Coronary artery (tissue), 2 donors: Measurements from ENCODE around the gene SRRM4.

Experiments used
- DNase-seq: peaks from one replicate; pipeline ENCODE4 v3.0.0-alpha.2; 2017; ENCODE audit warnings: low spot score
- H3K27ac ChIP-seq, 2 donors: fragments of 200-600 bp; sonication (generic); one replicate each; pipeline ENCODE4 v1.5.1; 2016 to 2019
- H3K4me3 ChIP-seq: fragments of 200-600 bp; sonication (generic); 2 replicates; pipeline ENCODE4 v1.5.1; 2016; ENCODE audit warnings: mild to moderate bottlenecking, moderate library complexity
- CTCF ChIP-seq: fragments of 200-600 bp; sonication (generic); IDR thresholded peaks from one replicate; pipeline ENCODE4 v1.5.1; 2019; ENCODE audit warnings: antibody characterized with exemption

SRRM4 gene

GRCh38 chr12:119115296-119115905 is 134.1 kb downstream of the SRRM4 start:
- no peak overlapping the region for H3K27ac ChIP-seq
- no peak overlapping the region for H3K4me3 ChIP-seq
- peak; percentile 85 for TF ChIP-seq CTCF
- no peak for DNase-seq

- H3K27ac ChIP-seq: no peak overlapping the region
- no peak overlapping the region for H3K4me3 ChIP-seq
- TF ChIP-seq CTCF: no peak
- no peak for DNase-seq
These were observed 136.6 kb downstream of the SRRM4 start for GRCh38 chr12:119117936-119118335.

- no peak overlapping the region for H3K27ac ChIP-seq
- no peak for TF ChIP-seq CTCF
- no peak overlapping the region for H3K4me3 ChIP-seq
- no peak for DNase-seq
These were observed 137.3 kb downstream of the SRRM4 start for GRCh38 chr12:119118625-119119024.

- TF ChIP-seq CTCF: no peak
- Histone ChIP-seq H3K4me3 (no peak overlapping the region), H3K27ac (no peak overlapping the region)
- no peak for DNase-seq
These were observed 140.7 kb downstream of the SRRM4 start for GRCh38 chr12:119122047-119122446.

- DNase-seq: no peak
- no peak for TF ChIP-seq CTCF
- Histone ChIP-seq H3K27ac (no peak overlapping the region), H3K4me3 (no peak overlapping the region)
These were observed 141.4 kb downstream of the SRRM4 start for GRCh38 chr12:119122751-119123150.

- no peak for TF ChIP-seq CTCF
- Histone ChIP-seq H3K27ac (no peak overlapping the region), H3K4me3 (no peak overlapping the region)
- DNase-seq: no peak
These were observed 147.2 kb downstream of the SRRM4 start for GRCh38 chr12:119128527-119128926.

- TF ChIP-seq CTCF: no peak
- H3K4me3 ChIP-seq: no peak overlapping the region
- DNase-seq: no peak
- H3K27ac ChIP-seq: no peak overlapping the region
These were observed 148.6 kb downstream of the SRRM4 start for GRCh38 chr12:119129827-119130434.
